Measurements from ENCODE around the gene ARL11. TPM values are rescaled to one million over a fixed set of nuclear protein-coding genes. Genes with fewer than 3 reads are reported as not detected.

The ARL11 gene
- total RNA-seq, 1 donor from 2014 or later: 2.2 TPM

- intact Hi-C loops (cut with micrococcal nuclease): no loop called here
Observed at GRCh38 chr13:49645451-49645850, 17.1 kb downstream of the ARL11 start.

- intact Hi-C loops (cut with micrococcal nuclease): no loop called here
Observed at GRCh38 chr13:49646688-49647087, 18.4 kb downstream of the ARL11 start.

- intact Hi-C loops (cut with micrococcal nuclease): no loop called here
Observed at GRCh38 chr13:49649244-49649962, 21.1 kb downstream of the ARL11 start.

- intact Hi-C loops (cut with micrococcal nuclease): no loop called here
Observed at GRCh38 chr13:49649963-49650312, 21.6 kb downstream of the ARL11 start.

- intact Hi-C loops (cut with micrococcal nuclease): no loop called here
Observed at GRCh38 chr13:49651570-49652354, 23.5 kb downstream of the ARL11 start.

GRCh38 chr13:49652355-49653305 is 24.3 kb downstream of the ARL11 start:
- intact Hi-C loops (cut with micrococcal nuclease): no loop called here

GRCh38 chr13:49653478-49653877 is 25.2 kb downstream of the ARL11 start:
- intact Hi-C loops (cut with micrococcal nuclease): no loop called here

GRCh38 chr13:49654011-49654410 is 25.7 kb downstream of the ARL11 start:
- intact Hi-C loops (cut with micrococcal nuclease): no loop called here

GRCh38 chr13:49655906-49656305 is 27.6 kb downstream of the ARL11 start:
- intact Hi-C loops (cut with micrococcal nuclease): no loop called here

- intact Hi-C loops (cut with micrococcal nuclease): no loop called here
Observed at GRCh38 chr13:49657241-49657641, 28.9 kb downstream of the ARL11 start.

GRCh38 chr13:49664606-49665005 is 36.3 kb downstream of the ARL11 start:
- intact Hi-C loops (cut with micrococcal nuclease): no loop called here

GRCh38 chr13:49667773-49668172 is 39.5 kb downstream of the ARL11 start:
- intact Hi-C loops (cut with micrococcal nuclease): no loop called here

- intact Hi-C loops (cut with micrococcal nuclease): loop anchor here (1.0 kb wide), 1 partner anchor 178 kb away; no protein-coding TSS in a partner anchor
Observed at GRCh38 chr13:49669735-49670309, 41.5 kb downstream of the ARL11 start.

- intact Hi-C loops (cut with micrococcal nuclease): no loop called here
Observed at GRCh38 chr13:49670828-49671227, 42.5 kb downstream of the ARL11 start.

- intact Hi-C loops (cut with micrococcal nuclease): no loop called here
Observed at GRCh38 chr13:49676581-49677298, 48.4 kb downstream of the ARL11 start.

- intact Hi-C loops (cut with micrococcal nuclease): no loop called here
Observed at GRCh38 chr13:49678191-49678914, 50.0 kb downstream of the ARL11 start.

GRCh38 chr13:49679246-49679645 is 50.9 kb downstream of the ARL11 start:
- intact Hi-C loops (cut with micrococcal nuclease): no loop called here

- intact Hi-C loops (cut with micrococcal nuclease): no loop called here
Observed at GRCh38 chr13:49681842-49682435, 53.6 kb downstream of the ARL11 start.

All from T-helper 2 cell treated with Interferon-gamma antibody and Interleukin-4, amounts not matched to agents 100 ng/mL and 5 ng/mL, for 36 hours (primary cell).